Stimulated activated CD4-positive, alpha-beta T cell treated with anti-CD3 and anti-CD28 coated beads, Interleukin-15, amount 100 ng/mL, for 48 hours (primary cell): ENCODE data around the gene CFAP45.
"Not testable (repeated sequence)": the region's sequence is repeated elsewhere in the genome, so short reads cannot be mapped to it uniquely, and the experiment has no call there.

Experiments used
- DNase-seq, 2 donors: peaks; one replicate each; pipeline ENCODE4 v3.0.0-alpha.2; 2020; ENCODE audit warnings: low read depth in 2 of 2

The CFAP45 gene

DNA sequence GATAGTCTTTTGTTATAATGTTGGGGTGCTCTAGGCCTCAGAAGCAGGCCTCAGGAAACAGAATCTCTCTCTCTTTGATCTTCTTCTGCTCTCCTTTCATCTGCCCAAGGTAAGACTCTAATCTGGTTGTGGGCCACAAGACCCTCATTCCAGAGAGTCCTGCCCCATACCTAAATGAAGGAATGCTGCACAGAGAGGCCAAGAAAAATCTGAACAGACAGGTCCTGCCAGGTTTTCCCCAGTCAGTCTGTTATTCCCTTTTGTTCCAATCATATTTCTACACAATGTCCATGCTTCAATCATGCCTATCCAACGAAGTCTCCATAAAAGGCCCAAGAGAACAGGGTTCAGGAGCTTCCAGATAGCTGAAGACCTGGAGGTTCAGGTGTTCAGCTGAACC lies 7.0 kb upstream of the CFAP45 start:
- no peak for DNase-seq

DNA sequence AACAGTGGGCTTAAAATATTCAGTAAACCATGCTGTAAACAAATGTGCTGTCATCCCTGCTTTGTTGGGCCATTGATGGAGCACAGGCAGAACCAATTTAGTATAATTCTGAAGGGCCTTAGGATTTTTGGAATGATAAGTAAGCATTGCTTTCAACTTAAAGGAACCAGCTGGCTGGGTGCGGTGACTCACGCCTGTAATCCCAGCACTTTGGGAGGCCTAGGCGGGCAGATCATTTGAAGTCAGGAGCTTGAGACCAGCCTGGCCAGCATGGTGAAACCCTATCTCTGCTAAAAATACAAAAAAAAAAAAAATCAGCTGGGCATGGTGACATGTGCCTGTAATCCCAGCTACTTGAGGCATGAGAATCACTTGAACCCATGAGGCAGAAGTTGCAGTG lies 4.1 kb upstream of the CFAP45 start:
- not testable (repeated sequence) for DNase-seq

DNA sequence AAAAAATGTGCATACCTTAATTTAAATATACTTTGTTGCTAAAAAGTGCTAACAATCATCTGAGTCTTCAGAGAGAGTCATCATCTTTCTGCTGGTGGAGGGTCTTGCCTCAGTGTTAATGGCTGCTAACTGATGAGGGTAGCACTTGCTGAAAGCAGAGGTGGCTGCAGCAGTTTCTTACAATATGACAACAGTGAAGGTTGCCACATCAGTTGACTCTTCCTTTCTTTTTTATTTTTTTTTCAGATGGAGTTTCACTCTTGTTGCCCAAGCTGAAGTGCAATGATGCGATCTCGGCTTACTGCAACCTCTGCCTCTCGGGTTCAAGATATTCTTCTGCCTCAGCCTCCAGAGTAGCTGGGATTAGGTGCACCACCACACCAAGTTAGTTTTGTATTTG lies 2.6 kb upstream of the CFAP45 start:
- DNase-seq: no peak

DNA sequence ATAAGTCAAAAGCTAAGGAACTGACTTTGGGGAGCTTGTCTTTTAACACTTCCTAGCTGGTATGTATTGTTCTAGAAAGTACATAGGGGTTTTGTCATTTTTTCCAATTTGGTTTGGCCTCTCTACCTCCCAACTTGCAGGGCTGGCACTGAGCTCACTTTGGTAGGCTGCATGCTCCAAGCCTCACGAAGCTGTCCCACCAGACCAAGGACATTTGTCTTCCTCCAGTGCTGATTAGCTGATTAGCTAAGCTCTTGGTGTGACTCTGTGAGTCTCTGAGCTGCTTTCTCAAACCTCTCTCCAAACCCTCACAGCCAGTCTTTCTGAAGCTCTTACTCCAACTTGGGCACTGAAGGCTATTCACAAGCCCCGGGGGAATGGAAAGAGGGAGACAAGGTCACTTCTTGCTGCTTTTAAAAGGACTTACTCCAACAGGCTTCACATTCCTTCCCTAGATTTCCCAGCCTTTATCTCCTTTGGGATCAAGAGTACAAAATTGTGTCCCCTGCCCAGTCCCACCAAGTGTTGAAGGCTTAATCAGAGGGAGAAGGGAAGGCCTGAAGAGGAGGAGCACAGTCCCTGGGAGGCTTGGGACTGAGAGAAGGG lies 893 bp upstream of the CFAP45 start:
- no peak for DNase-seq

DNA sequence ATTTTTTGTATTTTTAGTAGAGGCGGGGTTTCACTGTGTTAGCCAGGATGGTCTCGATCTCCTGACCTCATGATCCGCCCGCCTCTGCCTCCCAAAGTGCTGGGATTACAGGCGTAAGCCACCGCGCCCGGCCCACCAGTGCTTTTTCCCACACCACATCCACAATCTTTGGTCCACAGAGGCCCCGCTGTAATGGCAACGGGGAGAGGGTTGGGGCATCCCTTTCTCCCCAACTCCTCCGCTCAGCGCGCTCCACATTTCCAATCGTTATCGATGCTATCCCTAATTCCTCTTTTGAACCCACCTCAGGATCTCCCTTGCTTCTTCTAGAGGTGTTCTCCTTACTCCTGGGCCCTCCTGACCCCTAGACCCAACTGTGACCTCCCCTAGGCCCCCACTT lies 331 bp downstream of the CFAP45 start:
- not testable (repeated sequence) for DNase-seq

DNA sequence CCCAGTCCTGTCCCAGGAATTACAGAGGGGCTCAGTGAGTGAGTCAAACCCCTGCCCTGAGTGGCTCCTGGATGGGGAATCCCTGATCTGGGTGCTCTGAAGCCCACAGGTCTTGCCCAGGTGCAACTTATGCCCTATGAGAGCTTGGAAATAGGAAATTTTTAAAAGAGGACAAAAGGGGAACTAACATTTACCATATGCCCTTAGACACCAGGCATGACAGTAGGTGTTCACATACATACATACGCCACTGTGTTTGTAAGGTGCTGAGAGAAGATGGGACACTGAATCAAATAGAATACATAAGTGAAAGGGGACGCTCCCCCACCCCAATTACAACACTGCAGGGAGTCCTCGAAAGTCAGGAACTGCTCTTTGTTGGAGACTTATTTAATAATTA lies 1.4 kb downstream of the CFAP45 start:
- no peak for DNase-seq

DNA sequence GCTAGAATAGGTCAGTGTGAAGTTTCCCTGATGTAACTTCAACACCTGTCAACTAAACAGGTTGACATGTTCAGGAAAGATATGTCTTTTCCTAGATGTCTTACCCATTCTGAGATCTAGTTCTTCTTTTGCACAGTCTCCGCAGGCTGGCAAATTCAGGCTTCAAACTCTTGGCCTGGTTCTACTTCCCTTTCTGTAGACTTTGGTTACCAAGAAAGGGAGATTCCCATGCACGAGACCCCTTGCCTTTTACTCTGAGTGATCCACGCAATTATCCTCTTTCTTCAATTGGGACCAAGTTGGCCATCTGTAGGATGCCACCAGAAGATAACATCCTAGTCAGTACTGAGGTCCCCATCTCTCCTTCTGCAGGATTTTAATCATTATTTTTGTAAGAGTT lies 2.0 kb downstream of the CFAP45 start:
- no peak for DNase-seq

DNA sequence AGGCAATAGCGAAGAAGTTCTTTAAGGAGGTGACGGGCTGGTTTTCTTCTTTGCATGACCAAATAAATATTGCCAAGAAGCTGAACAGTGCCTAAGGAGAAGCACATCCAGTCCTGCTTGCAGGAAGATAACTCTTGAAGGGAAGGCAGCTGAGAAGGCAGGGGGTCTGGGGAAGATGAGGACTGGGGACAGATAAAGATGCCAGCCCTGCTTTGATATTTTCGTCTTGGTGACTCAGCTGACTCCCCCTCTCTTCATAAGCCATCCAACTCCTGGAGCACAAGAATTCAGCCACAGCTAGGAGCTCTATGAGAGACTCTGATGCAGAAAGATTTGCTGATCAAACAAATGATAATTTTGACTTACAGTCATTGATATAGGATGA lies 3.4 kb downstream of the CFAP45 start:
- no peak for DNase-seq

DNA sequence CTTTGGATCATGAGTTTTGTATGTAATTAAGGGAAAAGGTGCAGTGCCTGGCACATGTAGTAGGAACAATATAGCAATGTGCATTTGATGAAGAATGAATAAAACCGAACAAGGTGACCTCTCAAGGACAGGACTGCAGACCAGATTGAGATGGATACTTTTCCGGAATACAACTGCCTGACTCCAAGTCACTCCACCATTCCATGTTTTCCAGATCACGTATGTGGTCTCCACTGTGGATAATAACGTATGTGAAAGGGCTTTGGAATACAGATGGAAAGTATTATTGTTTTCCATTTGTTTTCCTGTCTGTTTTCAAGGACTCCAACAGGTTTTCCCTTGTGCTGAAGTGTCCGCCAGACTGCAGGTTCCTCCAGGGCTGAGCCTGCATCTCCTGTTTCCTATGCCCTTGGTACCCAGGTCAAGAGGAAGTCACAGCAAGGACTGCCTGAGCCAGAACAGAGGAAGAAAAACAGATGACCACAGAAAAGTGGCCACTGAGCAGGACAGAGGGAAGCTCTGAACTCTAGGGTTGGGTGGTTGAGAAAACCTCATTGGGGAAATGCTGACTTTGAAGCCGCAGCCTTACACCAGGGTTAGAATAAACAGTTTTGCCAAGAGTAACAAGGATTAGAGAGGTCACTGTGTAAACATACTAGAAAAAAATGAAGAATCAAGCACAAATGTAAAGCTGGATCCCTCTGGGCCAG lies 4.0 kb downstream of the CFAP45 start:
- no peak for DNase-seq

DNA sequence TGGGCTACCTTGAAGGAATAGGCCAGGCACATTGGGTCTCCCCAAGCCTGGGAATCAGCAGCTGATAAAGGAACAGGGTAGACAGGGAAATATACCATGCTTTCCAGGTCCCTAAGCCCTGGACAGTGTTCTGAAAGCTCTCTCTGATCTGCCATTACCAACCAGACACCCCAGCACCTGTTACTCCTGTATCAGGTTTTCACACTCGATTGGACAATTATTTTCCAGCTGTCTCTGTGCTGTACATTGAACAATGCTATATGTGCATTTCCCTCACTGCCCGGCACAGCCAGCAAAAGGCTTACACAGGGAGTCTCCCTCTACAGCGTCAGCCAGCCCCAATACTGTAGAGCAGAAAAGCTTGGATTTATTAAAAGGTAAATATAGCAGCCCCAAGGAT lies 4.7 kb downstream of the CFAP45 start:
- DNase-seq: no peak

DNA sequence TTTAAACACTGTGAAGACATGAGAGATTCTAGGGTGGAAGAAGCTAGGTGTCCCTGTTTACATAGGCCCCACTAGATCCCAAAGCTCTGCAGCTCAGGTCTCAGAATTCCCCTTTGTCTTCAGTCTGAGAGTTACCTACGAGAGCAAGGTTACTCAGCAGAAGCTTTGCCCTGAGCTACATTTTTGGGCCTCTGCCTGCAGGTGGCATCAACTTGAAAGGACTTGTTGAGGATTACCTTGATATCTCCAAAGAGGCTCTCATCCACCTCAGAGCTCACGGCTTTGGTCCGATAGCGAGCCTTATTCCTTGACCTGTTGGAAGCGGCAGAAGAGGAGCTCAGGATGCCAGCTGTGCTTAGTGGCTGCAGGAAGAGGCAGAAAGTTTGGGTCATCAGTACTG lies 7.0 kb downstream of the CFAP45 start:
- no peak for DNase-seq

DNA sequence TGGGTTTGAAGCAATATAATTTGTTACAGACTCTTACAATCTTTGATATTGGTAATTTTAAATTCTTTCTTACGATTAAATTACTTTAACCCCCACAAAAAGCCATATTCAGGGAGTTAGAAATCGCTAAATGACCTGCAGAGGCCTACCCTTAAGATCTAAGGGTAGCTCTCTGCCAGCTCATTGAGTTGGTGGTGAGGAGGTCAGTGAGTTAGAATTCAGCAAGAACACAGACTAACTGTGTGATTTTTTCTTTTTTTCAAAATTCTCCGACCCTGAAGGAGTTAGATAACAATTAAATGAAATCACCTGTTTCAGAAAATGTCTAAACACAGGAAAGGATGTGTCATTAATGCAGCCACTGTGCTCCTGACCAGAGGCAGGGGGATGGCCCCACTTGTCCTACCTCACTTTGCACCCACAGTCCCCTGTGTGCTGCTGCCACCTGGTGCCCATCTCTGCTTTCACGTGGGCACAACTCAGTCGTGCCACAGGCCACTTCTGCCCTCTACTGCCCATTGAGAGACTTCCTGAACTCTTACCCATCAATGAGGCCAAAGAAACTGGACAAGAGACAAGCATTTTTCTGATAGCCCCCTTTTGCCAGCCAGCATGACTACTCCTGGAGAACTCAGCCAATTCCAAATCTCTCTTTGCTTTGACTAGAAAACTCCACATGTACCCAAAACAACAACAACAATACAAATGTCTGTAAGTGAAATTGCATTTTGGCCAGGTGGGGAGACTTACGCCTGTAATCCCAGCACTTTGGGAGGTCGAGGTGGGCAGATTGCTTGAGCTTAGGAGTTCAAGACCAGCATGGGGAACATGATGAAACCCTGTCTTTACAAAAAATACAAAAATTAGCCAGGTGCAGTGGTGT lies 8.4 kb downstream of the CFAP45 start:
- peak; percentile 51 to 72 for DNase-seq

DNA sequence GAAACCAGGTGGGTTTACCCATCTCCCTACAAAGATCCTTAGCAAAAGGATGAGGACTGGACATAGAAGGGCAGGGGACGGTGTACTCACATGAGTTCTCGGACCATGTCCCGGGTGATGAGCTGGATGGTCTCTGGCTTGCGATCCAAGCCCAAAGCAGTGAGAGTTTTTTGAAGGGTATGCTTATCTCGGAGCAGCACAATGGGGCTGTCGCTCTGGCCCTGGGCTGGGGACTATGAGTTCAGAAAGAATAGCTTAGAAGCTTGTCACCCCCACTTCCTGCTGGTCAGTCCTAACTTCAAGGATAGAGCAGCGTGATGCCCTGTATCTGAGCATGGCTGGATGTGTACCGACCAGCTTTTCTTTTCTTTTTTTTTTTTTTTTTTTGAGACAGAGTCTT lies 9.6 kb downstream of the CFAP45 start:
- no peak for DNase-seq

DNA sequence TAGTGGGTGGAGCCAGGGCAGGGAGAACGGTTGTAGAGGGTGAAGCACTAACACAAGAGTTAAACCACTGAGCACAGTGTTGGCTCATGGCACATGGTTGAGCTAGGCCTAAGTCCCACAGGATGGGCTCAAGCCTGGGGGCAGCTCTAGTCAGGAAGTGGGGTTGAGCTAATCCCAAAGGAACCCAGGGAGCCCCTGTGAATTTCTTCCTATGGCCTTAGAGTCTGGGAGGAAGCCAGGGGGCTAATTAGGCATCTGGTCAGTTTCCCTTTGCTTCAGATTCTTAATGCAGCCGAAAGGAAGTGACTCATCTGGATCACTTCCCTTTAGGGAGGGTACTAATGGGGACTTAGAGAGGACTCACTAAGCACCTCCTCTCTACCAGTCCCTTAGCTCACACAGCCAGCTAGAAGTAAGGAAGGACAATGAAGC lies 10.1 kb downstream of the CFAP45 start:
- DNase-seq: no peak

DNA sequence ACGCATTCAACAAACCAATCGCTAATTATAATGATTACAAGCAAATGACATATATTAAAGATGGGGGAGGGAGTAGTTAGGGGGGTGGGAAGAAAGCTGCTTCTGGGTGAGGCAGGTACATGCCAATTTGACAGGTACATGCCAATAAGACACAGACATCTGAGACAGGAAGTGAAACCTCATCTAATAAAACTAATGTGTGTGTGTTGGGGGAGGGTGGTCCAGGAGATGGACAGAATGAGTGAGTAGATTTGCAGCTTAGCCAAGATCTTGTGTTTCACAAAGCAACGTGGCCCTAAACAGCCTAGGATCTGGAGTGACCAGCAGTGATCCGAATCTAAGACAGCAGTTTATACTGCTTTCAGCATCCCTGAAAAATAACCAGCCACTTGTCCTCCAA lies 10.8 kb downstream of the CFAP45 start:
- DNase-seq: no peak

DNA sequence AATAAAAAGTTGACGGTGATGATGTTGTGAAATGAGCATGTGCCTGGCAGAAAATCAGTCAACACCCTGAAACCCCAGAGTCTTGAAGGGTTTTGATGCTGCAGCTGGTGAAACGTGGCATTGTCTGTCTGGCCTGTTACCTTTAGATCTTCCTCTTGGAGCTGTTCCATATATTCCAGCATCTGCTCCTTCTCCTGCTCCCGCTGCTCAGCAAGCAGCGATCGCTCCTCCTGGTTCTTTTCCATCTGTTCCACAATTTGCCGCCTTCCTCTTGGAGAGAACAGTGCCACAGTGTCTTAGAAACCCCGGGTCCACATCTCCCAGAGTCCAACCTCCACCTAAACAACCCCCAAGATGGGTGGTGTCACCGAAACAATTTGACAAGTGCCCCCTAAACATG lies 15.7 kb downstream of the CFAP45 start:
- DNase-seq: no peak

DNA sequence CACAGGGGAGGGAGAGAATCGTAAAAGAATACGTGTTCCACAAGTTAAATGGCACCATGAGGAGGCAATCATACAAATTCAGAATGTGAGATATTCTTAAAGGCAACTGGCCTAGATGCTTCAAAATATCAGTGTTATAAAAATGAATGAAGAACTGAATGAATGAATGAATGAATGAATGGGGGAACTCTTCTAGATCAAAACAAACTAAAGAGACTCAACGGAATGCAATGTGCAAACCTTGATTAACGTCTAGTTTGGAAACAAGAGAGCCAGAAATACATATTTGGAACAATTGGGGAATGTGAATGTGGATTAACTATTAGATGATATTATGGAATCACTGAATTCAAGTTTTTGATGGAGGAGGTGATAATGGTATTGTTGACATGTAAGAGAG lies 16.8 kb downstream of the CFAP45 start:
- DNase-seq: no peak

DNA sequence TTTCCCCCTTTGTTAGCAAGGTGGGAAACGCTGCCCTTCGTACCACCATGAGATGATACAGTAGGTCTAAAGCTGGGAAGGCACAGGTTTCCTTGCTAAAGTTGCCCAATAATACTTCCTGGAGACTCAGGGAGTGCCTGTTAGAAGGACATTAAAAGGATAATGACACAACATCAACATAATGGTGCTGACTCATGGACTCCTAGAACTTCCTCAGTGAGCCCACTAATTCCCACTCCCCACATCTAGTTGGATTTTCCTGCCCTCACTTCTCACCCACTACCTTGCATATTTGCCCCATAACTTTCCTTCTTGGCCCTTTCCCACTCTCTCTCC lies 17.5 kb downstream of the CFAP45 start:
- DNase-seq: no peak

DNA sequence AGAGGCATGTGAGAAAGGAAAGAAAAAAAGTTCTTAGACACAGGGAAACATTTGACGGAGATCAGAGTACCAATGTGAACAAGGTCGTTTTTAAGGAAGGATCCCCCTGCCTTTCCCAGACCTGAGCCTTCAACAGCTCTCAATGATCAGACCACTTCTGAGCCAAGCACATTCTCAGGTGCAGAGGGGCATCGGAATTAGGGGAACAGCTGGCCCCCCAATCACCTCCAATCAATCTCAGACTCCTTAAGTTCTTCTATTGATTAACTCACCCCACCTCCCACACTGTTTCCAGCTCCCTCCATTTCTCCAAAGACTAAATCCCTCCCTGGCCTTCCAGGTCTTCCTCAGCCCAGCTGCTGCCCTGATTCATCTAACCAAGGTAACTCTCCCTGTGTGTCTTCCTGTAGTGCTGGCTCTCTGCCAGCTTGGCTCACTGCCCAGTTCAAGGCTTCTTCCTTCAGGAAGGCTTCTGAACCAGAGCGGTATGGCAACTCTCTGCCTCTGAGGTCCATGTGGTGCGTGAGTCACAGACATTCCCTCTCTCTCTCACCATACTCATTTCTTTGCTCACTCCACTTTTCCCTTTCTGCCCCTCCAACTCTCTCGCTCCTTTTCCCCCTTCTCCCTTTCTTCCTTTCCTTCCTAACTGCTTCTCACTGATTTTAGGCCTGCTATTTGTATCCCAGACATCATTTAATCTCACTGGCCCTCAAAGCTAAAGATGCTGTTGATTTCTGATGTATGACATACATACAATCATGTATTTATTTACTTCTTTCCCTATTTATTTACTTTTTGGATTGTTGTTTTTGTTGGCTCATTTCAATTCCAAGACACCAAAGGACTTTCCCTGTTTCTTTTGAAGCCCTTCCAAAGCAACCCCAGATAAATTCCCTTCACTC lies 18.1 kb downstream of the CFAP45 start:
- no peak for DNase-seq

DNA sequence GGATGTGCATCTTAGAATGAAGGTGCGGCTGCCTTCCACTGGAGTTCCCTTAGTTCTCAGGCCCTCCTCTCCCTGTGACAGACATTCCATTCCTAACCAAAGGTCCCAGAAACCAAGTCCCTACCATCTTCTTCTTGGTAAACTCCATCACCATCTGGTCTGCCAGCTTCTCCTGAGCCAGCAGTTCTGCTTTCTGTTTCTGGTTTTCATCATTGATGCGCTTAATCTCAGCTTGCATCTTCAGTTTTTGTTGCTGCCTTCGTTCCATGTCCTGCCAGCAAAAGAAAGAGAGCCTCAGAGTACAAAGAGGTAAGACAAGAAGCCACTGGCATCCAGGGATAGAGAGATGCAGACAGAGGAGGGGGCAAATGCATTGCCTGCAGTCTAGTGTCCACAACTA lies 19.5 kb downstream of the CFAP45 start:
- no peak for DNase-seq

DNA sequence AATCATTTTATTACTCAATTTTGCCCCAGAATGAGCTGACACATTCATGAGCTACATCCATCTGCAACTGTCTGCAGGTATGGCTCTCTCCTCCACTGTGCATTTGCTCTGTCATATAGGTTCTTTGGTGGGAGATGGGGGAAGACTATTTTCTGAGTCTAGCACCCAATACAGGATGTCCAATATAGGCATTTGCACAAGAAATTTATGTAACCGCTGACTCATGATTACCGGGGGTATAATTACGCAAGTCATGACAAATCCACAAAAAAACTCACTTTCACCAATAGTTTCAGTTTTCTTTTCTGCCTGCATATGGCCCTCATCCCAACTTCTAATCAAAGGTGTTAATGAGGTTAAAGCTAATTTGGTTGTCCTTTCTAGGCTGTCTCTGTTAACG lies 20.0 kb downstream of the CFAP45 start:
- DNase-seq: no peak

DNA sequence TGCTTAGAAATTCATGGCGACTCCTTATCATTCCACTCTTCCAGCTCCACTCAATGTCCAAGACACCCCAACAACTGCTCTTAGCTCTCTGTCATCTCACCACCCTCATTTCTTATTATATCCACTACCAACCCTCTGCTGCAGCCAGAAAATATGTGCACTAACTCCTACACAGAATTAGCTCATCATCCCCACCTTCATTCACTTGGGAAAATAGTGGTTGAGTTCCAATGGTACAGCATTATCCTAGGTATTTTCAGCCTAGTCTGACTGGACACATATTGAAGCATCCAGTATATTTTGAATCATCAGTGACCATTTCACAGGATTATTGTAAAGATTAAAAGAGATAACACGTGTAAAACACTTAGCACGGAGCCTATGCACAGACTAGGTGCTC lies 20.8 kb downstream of the CFAP45 start:
- no peak for DNase-seq
